ENCODE data around the gene RBKS.
"Not testable (repeated sequence)": the region's sequence is repeated elsewhere in the genome, so short reads cannot be mapped to it uniquely, and the experiment has no call there.

The RBKS gene

GRCh38 chr2:27752551-27753237, 137.5 kb downstream of the RBKS start:
- DNase-seq (ENCODE audit: low read depth): no peak
- no peak overlapping the region for H3K4me3 ChIP-seq (ENCODE audit: low read depth, low read length)

GRCh38 chr2:27751377-27751776, 138.8 kb downstream of the RBKS start:
- DNase-seq (ENCODE audit: low read depth): no peak
- no peak overlapping the region for H3K4me3 ChIP-seq (ENCODE audit: low read depth, low read length)
- TF ChIP-seq CTCF (IDR thresholded peaks at IDR 0.05; ENCODE audit: control insufficient read depth, extremely low read depth, insufficient read depth): no peak

More at GRCh38 chr2:27752551-27753237, 137.5 kb downstream of the RBKS start:
- no peak for TF ChIP-seq CTCF (IDR thresholded peaks at IDR 0.05; ENCODE audit: control insufficient read depth, extremely low read depth, insufficient read depth)

- DNase-seq (ENCODE audit: low read depth); H3K4me3 ChIP-seq (ENCODE audit: low read depth, low read length): not testable (repeated sequence)
Measured at GRCh38 chr2:27748803-27749554, 141.2 kb downstream of the RBKS start.

- no peak overlapping the region for H3K4me3 ChIP-seq (ENCODE audit: low read depth, low read length)
- TF ChIP-seq CTCF (IDR thresholded peaks at IDR 0.05; ENCODE audit: control insufficient read depth, extremely low read depth, insufficient read depth): no peak
- no peak for DNase-seq (ENCODE audit: low read depth)
Measured at GRCh38 chr2:27747827-27748352, 142.3 kb downstream of the RBKS start.

GRCh38 chr2:27746325-27746724, 143.9 kb downstream of the RBKS start:
- H3K4me3 ChIP-seq (ENCODE audit: low read depth, low read length): no peak overlapping the region
- DNase-seq (ENCODE audit: low read depth): no peak
- TF ChIP-seq CTCF (IDR thresholded peaks at IDR 0.05; ENCODE audit: control insufficient read depth, extremely low read depth, insufficient read depth): no peak

- not testable (repeated sequence) for DNase-seq (ENCODE audit: low read depth); H3K4me3 ChIP-seq (ENCODE audit: low read depth, low read length)
Measured at GRCh38 chr2:27745494-27745893, 144.7 kb downstream of the RBKS start.

GRCh38 chr2:27742571-27742970, 147.6 kb downstream of the RBKS start:
- H3K4me3 ChIP-seq (ENCODE audit: low read depth, low read length): no peak overlapping the region
- DNase-seq (ENCODE audit: low read depth): no peak
- TF ChIP-seq CTCF (IDR thresholded peaks at IDR 0.05; ENCODE audit: control insufficient read depth, extremely low read depth, insufficient read depth): no peak

GRCh38 chr2:27741673-27742072, 148.5 kb downstream of the RBKS start:
- no peak for TF ChIP-seq CTCF (IDR thresholded peaks at IDR 0.05; ENCODE audit: control insufficient read depth, extremely low read depth, insufficient read depth)
- no peak for DNase-seq (ENCODE audit: low read depth)
- H3K4me3 ChIP-seq (ENCODE audit: low read depth, low read length): no peak overlapping the region
